DOHH2 (cell line): Measurements from ENCODE around the gene PKP3.

ENCODE experiments used
- H3F3A ChIP-seq: fragments of 200-600 bp; sonication (generic), shearing (Covaris generic); 2 replicates; pipeline ENCODE4 v1.6.0; 2016; ENCODE audit warnings: antibody characterized with exemption, mild to moderate bottlenecking; ENCODE audit not compliant: control insufficient read depth, insufficient read depth
- H3K27ac ChIP-seq: fragments of 200-600 bp; sonication (generic); 2 replicates; pipeline ENCODE4 v1.5.1; 2014; ENCODE audit warnings: low read depth, mild to moderate bottlenecking, low read length, moderate library complexity
- H3K27me3 ChIP-seq: fragments of 200-600 bp; sonication (generic); 2 replicates; pipeline ENCODE4 v1.6.1; 2014; ENCODE audit warnings: mild to moderate bottlenecking, low read length, mixed read lengths; ENCODE audit not compliant: control insufficient read depth
- H3K36me3 ChIP-seq: fragments of 200-600 bp; sonication (generic); 2 replicates; pipeline ENCODE4 v1.6.1; 2014; ENCODE audit warnings: mild to moderate bottlenecking, low read length, moderate library complexity, mixed read lengths; ENCODE audit not compliant: control insufficient read depth
- H3K4me1 ChIP-seq: fragments of 200-600 bp; sonication (generic); 2 replicates; pipeline ENCODE4 v1.6.1; 2014; ENCODE audit warnings: mild to moderate bottlenecking, low read length, mixed read lengths; ENCODE audit not compliant: control insufficient read depth
- H3K4me2 ChIP-seq: fragments of 200-600 bp; sonication (generic); 2 replicates; pipeline ENCODE4 v1.6.0; 2014; ENCODE audit warnings: mild to moderate bottlenecking, low read length, moderate library complexity
- H3K4me3 ChIP-seq: fragments of 200-600 bp; sonication (generic); 2 replicates; pipeline ENCODE4 v1.5.1; 2014; ENCODE audit warnings: mild to moderate bottlenecking, low read length, mixed read lengths
- H3K79me2 ChIP-seq: fragments of 200-600 bp; sonication (generic); 2 replicates; pipeline ENCODE4 v1.6.1; 2014; ENCODE audit warnings: mild to moderate bottlenecking, low read length, mixed read lengths; ENCODE audit not compliant: control insufficient read depth
- H3K9me2 ChIP-seq: fragments of 200-600 bp; sonication (generic); replicated peaks from 2 replicates; pipeline ENCODE4 v1.6.1; 2014; ENCODE audit warnings: mild to moderate bottlenecking, low read length, mixed read lengths; ENCODE audit not compliant: control insufficient read depth
- H3K9me3 ChIP-seq: fragments of 200-600 bp; sonication (generic); 2 replicates; pipeline ENCODE4 v1.6.1; 2014; ENCODE audit warnings: antibody characterized with exemption, low read length, mixed read lengths; ENCODE audit not compliant: control insufficient read depth, insufficient read depth
- H4K20me1 ChIP-seq: fragments of 200-600 bp; sonication (generic); 2 replicates; pipeline ENCODE4 v1.6.0; 2014; ENCODE audit warnings: low read depth, mild to moderate bottlenecking, antibody characterized with exemption, low read length, moderate library complexity; ENCODE audit not compliant: control insufficient read depth, insufficient read depth
- EZH2phosphoT487 ChIP-seq: fragments of 200-600 bp; sonication (generic); IDR thresholded peaks from 2 replicates; pipeline ENCODE4 v1.6.1; 2017; ENCODE audit warnings: borderline replicate concordance, mild to moderate bottlenecking, antibody characterized with exemption, low read length, moderate library complexity, mixed read lengths
- TF ChIP-seq, protein P1 (sequence below): fragments of 200-600 bp; sonication (generic); IDR thresholded peaks from one replicate; pipeline ENCODE4 v1.5.1; 2014; ENCODE audit warnings: antibody characterized with exemption, mild to moderate bottlenecking, low read depth, low read length; ENCODE audit not compliant: poor library complexity, severe bottlenecking

PKP3 gene

DNA sequence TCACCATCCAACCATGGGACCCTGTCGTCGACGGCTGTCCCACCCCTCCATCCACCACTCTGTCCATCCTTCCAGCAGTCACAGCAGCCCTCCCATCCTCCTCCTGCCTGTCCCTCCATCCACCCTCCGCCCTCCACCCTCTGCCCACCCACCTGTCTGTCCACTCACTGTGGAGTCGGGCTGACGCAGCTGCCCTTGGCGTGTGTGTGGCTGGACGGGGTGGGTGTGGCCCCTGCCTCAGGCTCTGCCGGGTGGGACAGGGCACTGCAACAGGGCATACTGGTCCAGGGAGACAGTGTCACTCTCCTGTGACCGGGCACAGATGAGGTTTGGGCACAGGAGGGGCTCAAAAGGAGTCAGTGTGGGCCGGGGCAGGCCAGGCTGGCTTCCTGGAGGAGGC, 1.9 kb downstream of the PKP3 start:
- Histone ChIP-seq H3K27ac (no peak overlapping the region), H3K36me3 (no peaks in the 10 kb centered on the region), H3K9me2 (no peaks in the 10 kb centered on the region), H3F3A (no peaks in the 10 kb centered on the region), H3K4me1 (peaks cover 6% of the 10 kb centered on the region), H3K79me2 (no peaks in the 10 kb centered on the region), H4K20me1 (no peaks in the 10 kb centered on the region), H3K4me3 (no peak overlapping the region), H3K27me3 (peaks cover 2% of the 10 kb centered on the region; the same call in 1 of the 2 replicates), H3K4me2 (no peak overlapping the region), H3K9me3 (peaks cover 9% of the 10 kb centered on the region; the same call in 1 of the 2 replicates)
- no peak for TF ChIP-seq EZH2phosphoT487
- TF ChIP-seq, protein P1, sequence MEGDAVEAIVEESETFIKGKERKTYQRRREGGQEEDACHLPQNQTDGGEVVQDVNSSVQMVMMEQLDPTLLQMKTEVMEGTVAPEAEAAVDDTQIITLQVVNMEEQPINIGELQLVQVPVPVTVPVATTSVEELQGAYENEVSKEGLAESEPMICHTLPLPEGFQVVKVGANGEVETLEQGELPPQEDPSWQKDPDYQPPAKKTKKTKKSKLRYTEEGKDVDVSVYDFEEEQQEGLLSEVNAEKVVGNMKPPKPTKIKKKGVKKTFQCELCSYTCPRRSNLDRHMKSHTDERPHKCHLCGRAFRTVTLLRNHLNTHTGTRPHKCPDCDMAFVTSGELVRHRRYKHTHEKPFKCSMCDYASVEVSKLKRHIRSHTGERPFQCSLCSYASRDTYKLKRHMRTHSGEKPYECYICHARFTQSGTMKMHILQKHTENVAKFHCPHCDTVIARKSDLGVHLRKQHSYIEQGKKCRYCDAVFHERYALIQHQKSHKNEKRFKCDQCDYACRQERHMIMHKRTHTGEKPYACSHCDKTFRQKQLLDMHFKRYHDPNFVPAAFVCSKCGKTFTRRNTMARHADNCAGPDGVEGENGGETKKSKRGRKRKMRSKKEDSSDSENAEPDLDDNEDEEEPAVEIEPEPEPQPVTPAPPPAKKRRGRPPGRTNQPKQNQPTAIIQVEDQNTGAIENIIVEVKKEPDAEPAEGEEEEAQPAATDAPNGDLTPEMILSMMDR, result no peak

DNA sequence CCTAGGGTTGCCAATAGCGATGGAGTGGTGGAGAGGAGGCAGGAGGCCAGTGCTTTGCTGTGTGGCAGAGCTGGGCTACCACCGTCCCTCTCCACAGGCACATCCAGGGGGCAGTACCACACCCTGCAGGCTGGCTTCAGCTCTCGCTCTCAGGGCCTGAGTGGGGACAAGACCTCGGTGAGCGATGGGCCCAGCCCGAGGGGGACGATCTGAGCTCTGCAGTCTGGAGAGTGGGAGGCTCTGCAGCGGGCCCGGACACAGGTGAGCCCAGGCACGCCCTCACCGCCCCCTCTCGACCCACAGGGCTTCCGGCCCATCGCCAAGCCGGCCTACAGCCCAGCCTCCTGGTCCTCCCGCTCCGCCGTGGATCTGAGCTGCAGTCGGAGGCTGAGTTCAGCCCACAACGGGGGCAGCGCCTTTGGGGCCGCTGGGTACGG, 2.5 kb downstream of the PKP3 start:
- H3K9me2 ChIP-seq, result no peaks in the 10 kb centered on the region
- H4K20me1 ChIP-seq, result no peaks in the 10 kb centered on the region
- H3K4me3 ChIP-seq, result no peak overlapping the region
- no peaks in the 10 kb centered on the region for H3K36me3 ChIP-seq
- no peaks in the 10 kb centered on the region for H3K79me2 ChIP-seq
- H3K9me3 ChIP-seq, result peaks cover 9% of the 10 kb centered on the region; the same call in 1 of the 2 replicates
- peaks cover 2% of the 10 kb centered on the region; the same call in 1 of the 2 replicates for H3K27me3 ChIP-seq
- H3K27ac ChIP-seq, result no peak overlapping the region
- H3F3A ChIP-seq, result no peaks in the 10 kb centered on the region
- TF ChIP-seq, protein P1, result no peak
- no peak for TF ChIP-seq EZH2phosphoT487
- H3K4me2 ChIP-seq, result peak overlapping the region; percentile 50; the same call in 1 of the 2 replicates
- peaks cover 6% of the 10 kb centered on the region for H3K4me1 ChIP-seq

DNA sequence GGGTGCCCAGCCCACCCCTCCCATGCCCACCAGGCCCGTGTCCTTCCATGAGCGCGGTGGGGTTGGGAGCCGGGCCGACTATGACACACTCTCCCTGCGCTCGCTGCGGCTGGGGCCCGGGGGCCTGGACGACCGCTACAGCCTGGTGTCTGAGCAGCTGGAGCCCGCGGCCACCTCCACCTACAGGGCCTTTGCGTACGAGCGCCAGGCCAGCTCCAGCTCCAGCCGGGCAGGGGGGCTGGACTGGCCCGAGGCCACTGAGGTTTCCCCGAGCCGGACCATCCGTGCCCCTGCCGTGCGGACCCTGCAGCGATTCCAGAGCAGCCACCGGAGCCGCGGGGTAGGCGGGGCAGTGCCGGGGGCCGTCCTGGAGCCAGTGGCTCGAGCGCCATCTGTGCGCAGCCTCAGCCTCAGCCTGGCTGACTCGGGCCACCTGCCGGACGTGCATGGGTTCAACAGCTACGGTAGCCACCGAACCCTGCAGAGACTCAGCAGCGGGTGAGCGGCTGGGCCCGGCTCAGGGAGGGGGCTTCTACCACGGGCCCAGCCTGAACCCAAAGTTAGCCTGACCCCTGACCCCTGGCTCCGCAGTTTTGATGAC, 3.0 kb downstream of the PKP3 start:
- Histone ChIP-seq H3K4me3 (0 out of 2 replicates have a peak overlapping the region, but pooled peaks have one; percentile 20), H3K27me3 (peaks cover 2% of the 10 kb centered on the region; the same call in 1 of the 2 replicates), H3K9me2 (no peaks in the 10 kb centered on the region), H3K4me2 (peak overlapping the region; percentile 50), H3K79me2 (no peaks in the 10 kb centered on the region), H3K27ac (no peak overlapping the region), H3K4me1 (peaks cover 6% of the 10 kb centered on the region), H3K36me3 (no peaks in the 10 kb centered on the region), H4K20me1 (no peaks in the 10 kb centered on the region), H3K9me3 (peaks cover 9% of the 10 kb centered on the region; the same call in 1 of the 2 replicates), H3F3A (no peaks in the 10 kb centered on the region)
- no peak for TF ChIP-seq EZH2phosphoT487
- TF ChIP-seq, protein P1, result peak; percentile 50
